ENCODE results near the gene QKI. TPM values are rescaled to one million over a fixed set of nuclear protein-coding genes. Genes with fewer than 3 reads are reported as not detected.

The QKI gene
- total RNA-seq, 1 experiment from 2014 or later = 88.9 TPM

- no peak for DNase-seq (ENCODE audit: extremely low read depth, low read depth)
These were observed 188.9 kb downstream of the QKI start for GRCh38 chr6:163603395-163603794.

GRCh38 chr6:163605385-163606097 lies 191.0 kb downstream of the QKI start:
- no peak for DNase-seq (ENCODE audit: extremely low read depth, low read depth)

- no peak for DNase-seq (ENCODE audit: extremely low read depth, low read depth)
These were observed 193.3 kb downstream of the QKI start for GRCh38 chr6:163607792-163608191.

GRCh38 chr6:163608204-163608644 lies 193.7 kb downstream of the QKI start:
- no peak for DNase-seq (ENCODE audit: extremely low read depth, low read depth)

GRCh38 chr6:163612200-163612599 lies 197.7 kb downstream of the QKI start:
- DNase-seq (ENCODE audit: extremely low read depth, low read depth) = no peak

GRCh38 chr6:163613025-163613424 lies 198.5 kb downstream of the QKI start:
- DNase-seq (ENCODE audit: extremely low read depth, low read depth) = no peak

GRCh38 chr6:163613668-163614067 lies 199.2 kb downstream of the QKI start:
- DNase-seq (ENCODE audit: extremely low read depth, low read depth) = no peak

- no peak for DNase-seq (ENCODE audit: extremely low read depth, low read depth)
These were observed 201.9 kb downstream of the QKI start for GRCh38 chr6:163616452-163616851.

GRCh38 chr6:163617549-163617948 lies 203.0 kb downstream of the QKI start:
- no peak for DNase-seq (ENCODE audit: extremely low read depth, low read depth)

GRCh38 chr6:163620101-163620500 lies 205.6 kb downstream of the QKI start:
- DNase-seq (ENCODE audit: extremely low read depth, low read depth) = no peak

GRCh38 chr6:163620670-163621330 lies 206.3 kb downstream of the QKI start:
- DNase-seq (ENCODE audit: extremely low read depth, low read depth) = no peak

- no peak for DNase-seq (ENCODE audit: extremely low read depth, low read depth)
These were observed 210.7 kb downstream of the QKI start for GRCh38 chr6:163625265-163625664.

- DNase-seq (ENCODE audit: extremely low read depth, low read depth) = no peak
These were observed 211.8 kb downstream of the QKI start for GRCh38 chr6:163626073-163626867.

- no peak for DNase-seq (ENCODE audit: extremely low read depth, low read depth)
These were observed 212.9 kb downstream of the QKI start for GRCh38 chr6:163627274-163628062.
